Fibroblast of skin of left biceps (primary cell): ENCODE results near the gene SLC23A1.
"Not testable (repeated sequence)": the region's sequence is repeated elsewhere in the genome, so short reads cannot be mapped to it uniquely, and the experiment has no call there.

ENCODE experiments used
- DNase-seq, 2 experiments: peaks; one replicate each; pipeline ENCODE4 v3.0.0-alpha.2; 2013; ENCODE audit warnings: low read depth in 2 of 2

The SLC23A1 gene

GRCh38 chr5:139389701-139390638, 6.9 kb upstream of the SLC23A1 start, which contains the start of gene MZB1:
Gene MZB1, minus strand, starts transcription at chr5:139389913. Its CDS starts 57 bp downstream, at chr5:139389856.
- DNase-seq = no peak

GRCh38 chr5:139388198-139388821, 5.2 kb upstream of the SLC23A1 start:
- DNase-seq = no peak

GRCh38 chr5:139387611-139388197, 4.6 kb upstream of the SLC23A1 start:
- DNase-seq = no peak

GRCh38 chr5:139386956-139387355, 3.9 kb upstream of the SLC23A1 start:
- DNase-seq = not testable (repeated sequence)

GRCh38 chr5:139386050-139386438, 2.9 kb upstream of the SLC23A1 start:
- DNase-seq = no peak

- no peak for DNase-seq
These were observed 2.3 kb upstream of the SLC23A1 start for GRCh38 chr5:139385061-139386049.

GRCh38 chr5:139384591-139385051, 1.5 kb upstream of the SLC23A1 start:
- DNase-seq = no peak

GRCh38 chr5:139383993-139384590, 995 bp upstream of the SLC23A1 start:
- no peak for DNase-seq

GRCh38 chr5:139382807-139383206, 290 bp downstream of the SLC23A1 start:
- DNase-seq = no peak

GRCh38 chr5:139381837-139382761, 998 bp downstream of the SLC23A1 start:
- DNase-seq = no peak

GRCh38 chr5:139379626-139380449, 3.3 kb downstream of the SLC23A1 start:
- no peak for DNase-seq

GRCh38 chr5:139378941-139379361, 4.1 kb downstream of the SLC23A1 start:
- no peak for DNase-seq

- no peak for DNase-seq
These were observed 4.8 kb downstream of the SLC23A1 start for GRCh38 chr5:139378101-139378825.

- no peak for DNase-seq
These were observed 5.9 kb downstream of the SLC23A1 start for GRCh38 chr5:139377226-139377625.

GRCh38 chr5:139376364-139376763, 6.7 kb downstream of the SLC23A1 start:
- no peak for DNase-seq

- DNase-seq = no peak
These were observed 8.2 kb downstream of the SLC23A1 start for GRCh38 chr5:139374909-139375308.

GRCh38 chr5:139371482-139372435, 11.3 kb downstream of the SLC23A1 start:
- DNase-seq = no peak
